HG03025 (cell line): ENCODE measurements around the gene SCYGR3.
"Not testable (repeated sequence)": the region's sequence is repeated elsewhere in the genome, so short reads cannot be mapped to it uniquely, and the experiment has no call there.

ENCODE experiments used
- ATAC-seq: cut with Tn5 transposase; IDR thresholded peaks from one replicate; pipeline ENCODE4 v1.9.1; 2021; ENCODE audit warnings: mild to moderate bottlenecking, moderate library complexity; ENCODE audit not compliant: unreplicated experiment, low FRiP score

SCYGR3 gene

GRCh38 chr2:227614246-227614645 is 394 bp downstream of the SCYGR3 start:
- ATAC-seq = no peak

GRCh38 chr2:227613272-227613660 is 1.4 kb downstream of the SCYGR3 start:
- ATAC-seq = no peak

GRCh38 chr2:227612546-227613271 is 1.9 kb downstream of the SCYGR3 start:
- no peak for ATAC-seq

- no peak for ATAC-seq
Observed at GRCh38 chr2:227610123-227610522, 4.5 kb downstream of the SCYGR3 start.

GRCh38 chr2:227608561-227609338 is 5.9 kb downstream of the SCYGR3 start:
- ATAC-seq = no peak

- ATAC-seq = no peak
Observed at GRCh38 chr2:227607941-227608340, 6.7 kb downstream of the SCYGR3 start.

GRCh38 chr2:227606476-227606875 is 8.2 kb downstream of the SCYGR3 start:
- no peak for ATAC-seq

GRCh38 chr2:227602358-227602757 is 12.3 kb downstream of the SCYGR3 start:
- ATAC-seq = no peak

GRCh38 chr2:227598835-227599503 is 15.7 kb downstream of the SCYGR3 start, which contains the start of gene SCYGR2:
Gene SCYGR2 (plus strand): TSS chr2:227598893. CDS start chr2:227598893, 0 bp downstream.
- ATAC-seq = not testable (repeated sequence)

- no peak for ATAC-seq
Observed at GRCh38 chr2:227597998-227598397, 16.6 kb downstream of the SCYGR3 start.

GRCh38 chr2:227597036-227597435 is 17.6 kb downstream of the SCYGR3 start:
- ATAC-seq = no peak

GRCh38 chr2:227595797-227596196 is 18.8 kb downstream of the SCYGR3 start:
- no peak for ATAC-seq

- peak; percentile 90 for ATAC-seq
Observed at GRCh38 chr2:227592694-227593387, 21.8 kb downstream of the SCYGR3 start.

- ATAC-seq = no peak
Observed at GRCh38 chr2:227582369-227582768, 32.3 kb downstream of the SCYGR3 start.

GRCh38 chr2:227579791-227580190 is 34.8 kb downstream of the SCYGR3 start:
- no peak for ATAC-seq

GRCh38 chr2:227578642-227579041 is 36.0 kb downstream of the SCYGR3 start:
- ATAC-seq = no peak

- no peak for ATAC-seq
Observed at GRCh38 chr2:227577555-227577954, 37.1 kb downstream of the SCYGR3 start.

GRCh38 chr2:227576812-227577211 is 37.8 kb downstream of the SCYGR3 start:
- no peak for ATAC-seq

GRCh38 chr2:227576110-227576509 is 38.5 kb downstream of the SCYGR3 start:
- no peak for ATAC-seq

GRCh38 chr2:227570615-227571014 is 44.0 kb downstream of the SCYGR3 start:
- no peak for ATAC-seq

- no peak for ATAC-seq
Observed at GRCh38 chr2:227568852-227569169, 45.8 kb downstream of the SCYGR3 start.
